Lung (tissue), 12 donors: ENCODE data around the gene FUT8. TPM values are rescaled to one million over a fixed set of nuclear protein-coding genes. Genes with fewer than 3 reads are reported as not detected.

Source experiments
- ATAC-seq: fragments of 200-7000 bp; cut with Tn5 transposase; one replicate; pipeline ENCODE4 v1.9.1; 2020; ENCODE audit warnings: moderate number of reproducible peaks; ENCODE audit not compliant: insufficient read depth, low FRiP score
- DNase-seq, 3 donors: peaks; one replicate each; pipeline ENCODE4 v3.0.0-alpha.2; 2013 to 2017
- H3K27ac ChIP-seq, 2 donors: one replicate each; pipeline ENCODE4 v1.5.1; 2013; ENCODE audit warnings: mild to moderate bottlenecking in 2 of 2, moderate library complexity in 2 of 2, control low read depth in 1 of 2, inconsistent platforms in 1 of 2, low read depth in 1 of 2, low read length in 1 of 2
- H3K27me3 ChIP-seq, 3 donors: one replicate each; pipeline ENCODE4 v1.5.1; 2013; ENCODE audit warnings: low read length in 2 of 3; ENCODE audit not compliant: control insufficient read depth in 3 of 3, insufficient read depth in 3 of 3
- H3K36me3 ChIP-seq, 4 donors: one replicate each; pipeline ENCODE4 v1.5.1; 2013; ENCODE audit warnings: low read length in 4 of 4, mild to moderate bottlenecking in 1 of 4, moderate library complexity in 1 of 4; ENCODE audit not compliant: control insufficient read depth in 4 of 4, insufficient read depth in 4 of 4
- H3K4me1 ChIP-seq, 5 donors: one replicate each; pipeline ENCODE4 v1.5.1; 2013; ENCODE audit warnings: low read length in 5 of 5, mild to moderate bottlenecking in 2 of 5, moderate library complexity in 1 of 5; ENCODE audit not compliant: control insufficient read depth in 5 of 5, insufficient read depth in 5 of 5
- H3K4me3 ChIP-seq: one replicate; pipeline ENCODE4 v1.5.1; 2013; ENCODE audit warnings: mild to moderate bottlenecking, control low read depth, moderate library complexity
- H3K9ac ChIP-seq, 2 donors: one replicate each; pipeline ENCODE4 v1.5.1; 2013; ENCODE audit warnings: low read length in 2 of 2, control low read depth in 1 of 2; ENCODE audit not compliant: insufficient read depth in 1 of 2
- H3K9me3 ChIP-seq, 4 donors: one replicate each; pipeline ENCODE4 v1.5.1; 2013; ENCODE audit warnings: low read length in 3 of 4, mild to moderate bottlenecking in 1 of 4, moderate library complexity in 1 of 4; ENCODE audit not compliant: control insufficient read depth in 4 of 4, insufficient read depth in 3 of 4
- CTCF ChIP-seq: IDR thresholded peaks from 2 replicates; pipeline ENCODE4 v1.5.1; 2012; ENCODE audit warnings: mild to moderate bottlenecking; ENCODE audit errors: control extremely low read depth, extremely low read depth
- WGBS, 2 donors: extraction: QIAGEN DNeasy Blood & Tissue Kit; methylation state at CpG; one replicate each; pipeline ENCODE4 v1.1.7; 2013; 5-methylcytosine and 5-hydroxymethylcytosine counted together
- polyA plus RNA-seq, 2 donors: library from polyadenylated mRNA; stranded (reverse); fragments of 200-250 nt; gene quantifications; one replicate each; pipeline ENCODE4 v1.2.1, GENCODE V29; 2013
- total RNA-seq, 2 donors: library from RNA; depleted of rRNA in 1 of 2; stranded (reverse); fragments of >200 nt in 1 of 2; gene quantifications; one replicate each; pipeline ENCODE4 v1.2.1, GENCODE V29; 2014 to 2021
- donor health status: control.
- donor health status: control.
- donor health status: Bipolar disorder and iron deficiency.
- donor health status: healthy.
- donor health status: DM: yes; HTN: yes; CAD: no.

FUT8 gene
- total and polyA plus RNA-seq, 4 donors = 9.9 to 98.5 (median 25.8) TPM

- 79 to 93% methylated on average over 3 of the region's 3 CpGs for WGBS, 2 donors
- Histone ChIP-seq H3K4me1 (peaks cover 0 to 3% (median 0%) of the 10 kb centered on the region in 5 donors), H3K9me3 (no peaks in the 10 kb centered on the region), H3K27ac (no peak overlapping the region), H3K9ac (no peak overlapping the region), H3K4me3 (no peak overlapping the region), H3K27me3 (no peaks in the 10 kb centered on the region), H3K36me3 (no peaks in the 10 kb centered on the region)
- ATAC-seq = no peak
- no peak for TF ChIP-seq CTCF
- no peak for DNase-seq
Measured at GRCh38 chr14:65408113-65408512, 4.4 kb upstream of the FUT8 start.

DNA sequence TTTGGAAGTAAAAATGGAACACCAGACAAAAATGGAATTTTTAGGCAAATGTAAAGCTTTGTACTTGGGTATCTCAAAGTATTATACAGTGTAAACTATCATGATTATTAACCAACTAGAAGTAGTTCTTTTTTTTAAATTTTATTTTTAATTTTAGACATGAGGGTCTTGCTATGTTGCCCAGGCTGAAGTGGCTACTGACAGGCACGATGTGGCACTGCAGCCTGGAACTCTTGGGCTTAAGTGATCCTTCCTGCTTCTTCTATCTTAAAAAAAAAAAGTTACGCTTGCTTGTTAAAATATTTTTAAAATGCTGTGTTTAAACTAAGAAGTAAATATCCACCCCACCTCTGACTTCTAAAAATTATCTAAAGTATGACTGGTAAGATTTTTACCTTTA lies 1.9 kb upstream of the FUT8 start:
- no peak overlapping the region for H3K4me3 ChIP-seq
- WGBS, 2 donors = 88 to 97% methylated on average over 2 of the region's 2 CpGs
- H3K27ac ChIP-seq = no peak overlapping the region
- no peak overlapping the region for H3K9ac ChIP-seq
- no peaks in the 10 kb centered on the region for H3K36me3 ChIP-seq
- no peak for TF ChIP-seq CTCF
- ATAC-seq (no peak), DNase-seq (no peak)
- no peaks in the 10 kb centered on the region for H3K27me3 ChIP-seq
- no peaks in the 10 kb centered on the region for H3K9me3 ChIP-seq
- peaks cover 0 to 19% (median 2%) of the 10 kb centered on the region in 5 donors for H3K4me1 ChIP-seq

GRCh38 chr14:65411656-65412031 lies 886 bp upstream of the FUT8 start:
- no peak for TF ChIP-seq CTCF
- H3K4me3 ChIP-seq = peak overlapping the region; percentile 78
- peak overlapping the region; percentile 85 to 98 for H3K27ac ChIP-seq
- H3K4me1 ChIP-seq = peaks cover 0 to 19% (median 2%) of the 10 kb centered on the region in 5 donors
- peak; percentile 94 to 97 (median 96) for DNase-seq
- H3K27me3 ChIP-seq = no peaks in the 10 kb centered on the region
- peak overlapping the region; percentile 78 to 90 for H3K9ac ChIP-seq
- ATAC-seq = peak; percentile 80
- no peaks in the 10 kb centered on the region for H3K36me3 ChIP-seq
- 0% methylated on average over 31 of the region's 31 CpGs for WGBS, 2 donors
- H3K9me3 ChIP-seq = no peaks in the 10 kb centered on the region
